Upper lobe of right lung (tissue), 1 donor: ENCODE measurements around the gene SNRNP200. TPM values are rescaled to one million over a fixed set of nuclear protein-coding genes. Genes with fewer than 3 reads are reported as not detected.

Experiments
- ATAC-seq: fragments of 200-7000 bp; cut with Tn5 transposase; one replicate; pipeline ENCODE4 v1.9.1; 2020; ENCODE audit warnings: mild to moderate bottlenecking, moderate library complexity
- DNase-seq: peaks from one replicate; pipeline ENCODE4 v3.0.0-alpha.2; 2020
- H3K27ac ChIP-seq: fragments of 200-600 bp; one replicate; pipeline ENCODE4 v1.8.0; 2022
- H3K27me3 ChIP-seq: fragments of 200-600 bp; one replicate; pipeline ENCODE4 v1.8.0; 2022; ENCODE audit warnings: mild to moderate bottlenecking
- H3K36me3 ChIP-seq: fragments of 200-600 bp; one replicate; pipeline ENCODE4 v1.8.0; 2022
- H3K4me1 ChIP-seq: fragments of 200-600 bp; one replicate; pipeline ENCODE4 v1.8.0; 2022
- H3K4me3 ChIP-seq: fragments of 200-600 bp; one replicate; pipeline ENCODE4 v1.8.0; 2022; ENCODE audit warnings: mild to moderate bottlenecking
- H3K9me3 ChIP-seq: fragments of 200-600 bp; one replicate; pipeline ENCODE4 v1.8.0; 2022
- intact Hi-C: fragments of 100-400 bp; cut with DNase I; formaldehyde crosslinking; loops from one replicate; pipeline ENCODE4 v1.11.0; 2022
- total RNA-seq: library from RNA; stranded (reverse); fragmentation: NEBNext Ultra II Directional; extraction: Animal tissue kit (Norgen Biotek cat#: 25700); gene quantifications from one replicate; pipeline ENCODE4 v1.2.1, GENCODE V29; 2021
- TF ChIP-seq, protein P1 (sequence below): fragments of 200-600 bp; IDR thresholded peaks from one replicate; pipeline ENCODE4 v1.8.0; 2022; ENCODE audit warnings: antibody characterized with exemption
- donor health status: DM: no; HTN: yes; CAD: no; lungs with severe emphysema.

The SNRNP200 gene
- total RNA-seq, 1 donor from 2014 or later = 91.2 TPM

DNA sequence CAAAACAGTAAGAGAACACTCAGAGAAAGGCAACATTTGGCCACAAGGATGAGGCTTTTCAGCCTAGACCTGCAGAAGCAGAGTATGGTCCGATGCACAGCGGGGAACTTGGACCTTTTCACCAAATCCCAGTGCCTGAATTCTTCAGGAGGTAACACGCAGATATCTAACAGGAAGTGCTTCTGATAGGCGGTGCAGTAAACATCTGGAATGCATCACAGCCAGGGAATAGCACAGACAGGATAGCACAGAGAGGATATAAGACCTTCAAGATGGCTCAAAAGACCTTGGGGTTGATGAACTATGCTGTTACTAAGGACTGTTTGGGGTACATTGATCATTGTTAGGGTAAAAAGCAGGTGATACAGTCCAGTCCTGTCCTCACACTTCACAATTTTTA lies 41.3 kb downstream of the SNRNP200 start:
- Histone ChIP-seq H3K4me3 (peak overlapping the region; percentile 93), H3K9me3 (no peaks in the 10 kb centered on the region), H3K27me3 (no peaks in the 10 kb centered on the region), H3K36me3 (peaks cover 52% of the 10 kb centered on the region), H3K4me1 (peaks cover 52% of the 10 kb centered on the region), H3K27ac (no peak overlapping the region)
- TF ChIP-seq, protein P1, sequence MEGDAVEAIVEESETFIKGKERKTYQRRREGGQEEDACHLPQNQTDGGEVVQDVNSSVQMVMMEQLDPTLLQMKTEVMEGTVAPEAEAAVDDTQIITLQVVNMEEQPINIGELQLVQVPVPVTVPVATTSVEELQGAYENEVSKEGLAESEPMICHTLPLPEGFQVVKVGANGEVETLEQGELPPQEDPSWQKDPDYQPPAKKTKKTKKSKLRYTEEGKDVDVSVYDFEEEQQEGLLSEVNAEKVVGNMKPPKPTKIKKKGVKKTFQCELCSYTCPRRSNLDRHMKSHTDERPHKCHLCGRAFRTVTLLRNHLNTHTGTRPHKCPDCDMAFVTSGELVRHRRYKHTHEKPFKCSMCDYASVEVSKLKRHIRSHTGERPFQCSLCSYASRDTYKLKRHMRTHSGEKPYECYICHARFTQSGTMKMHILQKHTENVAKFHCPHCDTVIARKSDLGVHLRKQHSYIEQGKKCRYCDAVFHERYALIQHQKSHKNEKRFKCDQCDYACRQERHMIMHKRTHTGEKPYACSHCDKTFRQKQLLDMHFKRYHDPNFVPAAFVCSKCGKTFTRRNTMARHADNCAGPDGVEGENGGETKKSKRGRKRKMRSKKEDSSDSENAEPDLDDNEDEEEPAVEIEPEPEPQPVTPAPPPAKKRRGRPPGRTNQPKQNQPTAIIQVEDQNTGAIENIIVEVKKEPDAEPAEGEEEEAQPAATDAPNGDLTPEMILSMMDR = no peak
- ATAC-seq = no peak
- intact Hi-C loops = no loop called here
- DNase-seq = no peak

DNA sequence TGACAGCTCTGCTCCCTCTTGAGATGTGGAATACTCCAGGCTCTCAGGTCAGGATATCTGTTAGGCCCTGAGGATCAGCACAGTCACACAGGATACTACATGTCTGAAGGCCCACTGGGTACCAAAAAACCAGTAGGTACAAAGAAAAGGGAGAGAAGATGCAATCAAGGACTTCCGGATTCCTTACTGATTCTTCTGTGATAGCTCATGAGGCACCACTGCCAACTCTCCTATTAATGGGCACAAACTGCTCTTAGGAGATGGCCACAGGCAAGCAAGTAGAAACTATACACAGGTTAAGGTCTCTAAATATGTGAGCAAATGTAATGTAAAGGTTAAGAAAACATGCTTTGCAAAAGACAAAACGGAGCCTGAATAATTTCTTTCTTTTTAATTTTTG lies 43.0 kb downstream of the SNRNP200 start:
- Histone ChIP-seq H3K4me1 (peaks cover 64% of the 10 kb centered on the region), H3K27ac (peak overlapping the region; percentile 40), H3K36me3 (peaks cover 44% of the 10 kb centered on the region), H3K27me3 (no peaks in the 10 kb centered on the region), H3K4me3 (no peak overlapping the region), H3K9me3 (no peaks in the 10 kb centered on the region)
- intact Hi-C loops = no loop called here
- DNase-seq (no peak), ATAC-seq (no peak)
- TF ChIP-seq, protein P1 = no peak

DNA sequence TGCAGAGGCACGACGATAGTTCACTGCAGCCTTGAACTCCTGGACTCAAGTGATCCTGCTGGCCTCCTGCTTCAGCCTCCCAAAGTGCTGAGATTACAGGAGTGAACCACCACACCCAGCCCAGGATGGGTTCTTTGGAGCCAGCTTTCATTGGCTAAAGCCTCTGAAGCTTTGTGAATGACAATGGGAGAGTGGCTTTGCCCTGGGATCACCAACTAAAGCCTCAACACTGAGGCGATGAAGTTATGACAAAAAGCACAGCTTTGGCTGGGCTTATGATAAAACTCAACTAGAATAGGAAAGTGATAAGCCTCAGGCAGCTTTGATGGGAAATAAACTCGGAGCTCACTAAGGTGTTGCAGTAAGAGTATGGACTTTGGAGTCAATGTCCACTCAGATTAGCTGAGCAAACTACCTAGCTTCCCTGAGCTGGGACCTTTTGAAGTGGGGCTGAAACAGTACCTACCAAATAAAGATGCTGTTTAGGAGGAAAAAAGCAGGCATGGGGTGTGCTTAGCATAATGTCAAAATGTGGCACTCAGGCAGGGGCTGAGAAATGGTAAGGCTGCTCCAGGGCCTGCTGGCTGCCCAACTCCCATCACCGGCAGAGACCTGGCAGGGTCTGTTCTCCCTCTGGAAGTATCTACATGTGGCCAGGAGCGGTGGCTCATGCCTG lies 43.9 kb downstream of the SNRNP200 start:
- intact Hi-C loops = no loop called here
- no peaks in the 10 kb centered on the region for H3K27me3 ChIP-seq
- peaks cover 46% of the 10 kb centered on the region for H3K36me3 ChIP-seq
- peaks cover 61% of the 10 kb centered on the region for H3K4me1 ChIP-seq
- TF ChIP-seq, protein P1 = no peak
- peak overlapping the region; percentile 80 for H3K27ac ChIP-seq
- no peaks in the 10 kb centered on the region for H3K9me3 ChIP-seq
- DNase-seq = no peak
- H3K4me3 ChIP-seq = no peak overlapping the region
- ATAC-seq = no peak

DNA sequence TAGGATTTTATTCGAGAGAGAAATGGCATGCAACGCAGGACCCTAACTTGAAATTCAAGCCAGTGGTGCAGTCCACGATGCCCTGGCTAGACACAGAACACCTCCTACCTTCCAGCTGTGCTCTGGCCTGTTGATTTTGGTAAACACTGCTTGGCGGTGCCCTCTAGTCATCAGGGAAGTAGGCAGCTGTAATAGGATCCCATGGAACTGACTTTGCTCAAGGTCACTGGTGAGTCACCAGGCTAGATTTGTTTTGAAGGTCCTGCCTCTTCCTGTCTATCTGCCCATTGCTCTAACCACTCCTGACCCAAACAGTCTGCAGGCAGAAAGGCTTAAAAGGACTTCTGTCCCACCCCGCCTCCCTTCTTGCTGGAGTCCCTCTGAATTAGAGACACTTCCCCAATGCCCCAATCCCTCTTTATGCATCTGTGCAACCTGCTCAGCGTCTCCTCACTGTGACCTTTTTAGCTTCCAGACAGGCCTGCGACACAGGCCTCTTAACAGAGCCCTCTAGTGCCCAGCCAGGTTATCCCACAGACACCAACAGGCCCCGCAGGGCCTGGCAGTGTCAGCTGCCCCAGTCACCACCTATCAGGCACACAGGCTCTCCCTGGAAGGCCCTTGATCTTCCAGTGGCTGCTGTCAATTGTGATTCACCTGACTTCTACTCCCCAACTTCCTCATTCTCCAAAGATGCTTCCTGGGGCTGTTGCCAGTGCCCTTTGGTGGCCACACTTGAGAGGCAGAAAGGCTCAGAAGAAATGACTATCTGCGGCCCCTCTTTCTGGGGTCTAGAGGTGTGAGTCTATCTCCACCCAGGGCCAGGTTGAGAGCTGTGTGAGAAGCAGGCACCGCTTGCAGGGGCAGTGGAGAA lies 44.7 kb downstream of the SNRNP200 start:
- peak; percentile 75 for DNase-seq
- Histone ChIP-seq H3K4me3 (no peak overlapping the region), H3K27me3 (no peaks in the 10 kb centered on the region), H3K36me3 (peaks cover 55% of the 10 kb centered on the region), H3K4me1 (peaks cover 67% of the 10 kb centered on the region), H3K9me3 (no peaks in the 10 kb centered on the region), H3K27ac (peak overlapping the region; percentile 80)
- TF ChIP-seq, protein P1 = peak; percentile 35
- peak; percentile 79 for ATAC-seq
- intact Hi-C loops = no loop called here

DNA sequence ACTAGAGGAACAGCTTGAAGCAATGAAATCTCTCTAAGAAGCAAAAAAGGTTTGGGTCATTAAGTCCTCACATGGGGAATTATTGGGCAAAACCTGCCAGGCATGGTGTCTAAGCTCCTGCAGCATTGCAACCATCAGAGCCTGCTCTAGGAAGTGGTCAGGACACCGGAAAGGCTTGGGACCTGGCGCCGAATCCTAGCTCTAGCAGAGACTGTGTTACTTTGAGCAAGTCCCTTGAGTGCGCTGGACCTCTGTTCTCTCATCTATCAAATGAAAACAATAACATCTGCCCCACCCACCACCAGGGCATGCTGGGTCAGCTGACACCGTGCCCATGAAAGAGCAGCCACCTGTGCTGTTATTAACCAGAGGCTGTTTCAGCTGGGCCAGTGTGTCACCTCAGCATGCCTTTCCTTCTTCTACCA lies 45.8 kb downstream of the SNRNP200 start:
- ATAC-seq (peak; percentile 22), DNase-seq (no peak)
- Histone ChIP-seq H3K4me1 (peaks cover 73% of the 10 kb centered on the region), H3K9me3 (no peaks in the 10 kb centered on the region), H3K4me3 (no peak overlapping the region), H3K27me3 (no peaks in the 10 kb centered on the region), H3K27ac (peak overlapping the region; percentile 80), H3K36me3 (peaks cover 66% of the 10 kb centered on the region)
- TF ChIP-seq, protein P1 = no peak
- intact Hi-C loops = no loop called here
